Dendritic cell treated with granulocyte-macrophage colony-stimulating factor and Interleukin-4, amounts not matched to agents 40 ng/mL and 50 ng/mL, for 4 days (primary cell): ENCODE measurements around the gene DALRD3.

Source experiments
- H3K27ac Mint-ChIP-seq: one replicate; pipeline ENCODE4 v1.8.0; 2022; ENCODE audit warnings: mild to moderate bottlenecking, mixed read lengths
- H3K27me3 Mint-ChIP-seq: one replicate; pipeline ENCODE4 v1.8.0; 2022; ENCODE audit warnings: mild to moderate bottlenecking, mixed read lengths
- H3K36me3 Mint-ChIP-seq: one replicate; pipeline ENCODE4 v1.8.0; 2022; ENCODE audit warnings: low read depth, mixed read lengths
- H3K4me1 Mint-ChIP-seq: one replicate; pipeline ENCODE4 v1.8.0; 2022; ENCODE audit warnings: low read depth, mixed read lengths
- H3K4me3 Mint-ChIP-seq: one replicate; pipeline ENCODE4 v1.8.0; 2022; ENCODE audit warnings: mild to moderate bottlenecking, moderate library complexity, mixed read lengths
- H3K9me3 Mint-ChIP-seq: one replicate; pipeline ENCODE4 v1.8.0; 2022; ENCODE audit warnings: mixed read lengths
- intact Hi-C: fragments of 100-400 bp; cut with micrococcal nuclease; formaldehyde crosslinking; loops from one replicate; pipeline ENCODE4 v1.15.0; 2022

DALRD3 gene

GRCh38 chr3:48990636-48991469 is 27.5 kb downstream of the DALRD3 start:
- Mint-ChIP-seq H3K4me1 (peaks cover 41% of the 10 kb centered on the region), H3K27me3 (no peaks in the 10 kb centered on the region), H3K4me3 (peak overlapping the region; percentile 85), H3K9me3 (no peaks in the 10 kb centered on the region), H3K27ac (peak overlapping the region; percentile 78), H3K36me3 (peaks cover 31% of the 10 kb centered on the region)
- intact Hi-C loops, result loop anchor here (5.0 kb wide), 1 partner anchor 36 kb away; the partner anchor contains the start of gene IMPDH2

GRCh38 chr3:48989796-48990635 is 28.4 kb downstream of the DALRD3 start, which contains the start of gene P4HTM:
Gene P4HTM (plus strand): TSS chr3:48990241. CDS start chr3:48990257, 16 bp downstream.
- Mint-ChIP-seq H3K9me3 (no peaks in the 10 kb centered on the region), H3K4me1 (peaks cover 41% of the 10 kb centered on the region), H3K4me3 (peak within 1 kb of the TSS; percentile 85), H3K27ac (peak within 1 kb of the TSS; percentile 81), H3K36me3 (peaks cover 31% of the 10 kb centered on the region), H3K27me3 (no peaks in the 10 kb centered on the region)
- intact Hi-C loops, result loop anchor here (5.0 kb wide), 1 partner anchor 37 kb away; the partner anchor contains the start of gene IMPDH2

GRCh38 chr3:48989126-48989795 is 29.1 kb downstream of the DALRD3 start:
- Mint-ChIP-seq H3K9me3 (no peaks in the 10 kb centered on the region), H3K4me1 (peaks cover 48% of the 10 kb centered on the region), H3K27ac (peak overlapping the region; percentile 81), H3K36me3 (peaks cover 31% of the 10 kb centered on the region), H3K4me3 (peak overlapping the region; percentile 83), H3K27me3 (no peaks in the 10 kb centered on the region)
- intact Hi-C loops, result no loop called here

GRCh38 chr3:48985831-48986376 is 32.5 kb downstream of the DALRD3 start:
- H3K9me3 Mint-ChIP-seq, result no peaks in the 10 kb centered on the region
- H3K4me3 Mint-ChIP-seq, result no peak overlapping the region
- intact Hi-C loops, result no loop called here
- peaks cover 62% of the 10 kb centered on the region for H3K36me3 Mint-ChIP-seq
- no peaks in the 10 kb centered on the region for H3K27me3 Mint-ChIP-seq
- peaks cover 46% of the 10 kb centered on the region for H3K4me1 Mint-ChIP-seq
- no peak overlapping the region for H3K27ac Mint-ChIP-seq

GRCh38 chr3:48984663-48985062 is 33.7 kb downstream of the DALRD3 start:
- Mint-ChIP-seq H3K27ac (peak overlapping the region; percentile 61), H3K36me3 (peaks cover 69% of the 10 kb centered on the region), H3K9me3 (no peaks in the 10 kb centered on the region), H3K4me3 (no peak overlapping the region), H3K4me1 (peaks cover 40% of the 10 kb centered on the region), H3K27me3 (no peaks in the 10 kb centered on the region)
- intact Hi-C loops, result no loop called here

- no peaks in the 10 kb centered on the region for H3K9me3 Mint-ChIP-seq
- peak overlapping the region; percentile 61 for H3K27ac Mint-ChIP-seq
- H3K27me3 Mint-ChIP-seq, result no peaks in the 10 kb centered on the region
- H3K4me3 Mint-ChIP-seq, result no peak overlapping the region
- peaks cover 84% of the 10 kb centered on the region for H3K36me3 Mint-ChIP-seq
- intact Hi-C loops, result no loop called here
- H3K4me1 Mint-ChIP-seq, result peaks cover 29% of the 10 kb centered on the region
These were observed 35.3 kb downstream of the DALRD3 start for GRCh38 chr3:48983096-48983495.

- intact Hi-C loops, result no loop called here
- H3K4me1 Mint-ChIP-seq, result peaks cover 25% of the 10 kb centered on the region
- peaks cover 88% of the 10 kb centered on the region for H3K36me3 Mint-ChIP-seq
- H3K27me3 Mint-ChIP-seq, result no peaks in the 10 kb centered on the region
- no peak overlapping the region for H3K4me3 Mint-ChIP-seq
- no peaks in the 10 kb centered on the region for H3K9me3 Mint-ChIP-seq
- H3K27ac Mint-ChIP-seq, result no peak overlapping the region
These were observed 35.7 kb downstream of the DALRD3 start for GRCh38 chr3:48982686-48983085.

GRCh38 chr3:48982016-48982415 is 36.4 kb downstream of the DALRD3 start:
- peaks cover 25% of the 10 kb centered on the region for H3K4me1 Mint-ChIP-seq
- H3K9me3 Mint-ChIP-seq, result no peaks in the 10 kb centered on the region
- H3K27ac Mint-ChIP-seq, result no peak overlapping the region
- intact Hi-C loops, result no loop called here
- peaks cover 95% of the 10 kb centered on the region for H3K36me3 Mint-ChIP-seq
- H3K27me3 Mint-ChIP-seq, result no peaks in the 10 kb centered on the region
- H3K4me3 Mint-ChIP-seq, result no peak overlapping the region

GRCh38 chr3:48980295-48980694 is 38.1 kb downstream of the DALRD3 start:
- H3K9me3 Mint-ChIP-seq, result no peaks in the 10 kb centered on the region
- H3K27me3 Mint-ChIP-seq, result no peaks in the 10 kb centered on the region
- intact Hi-C loops, result no loop called here
- H3K4me3 Mint-ChIP-seq, result no peak overlapping the region
- peaks cover 97% of the 10 kb centered on the region for H3K36me3 Mint-ChIP-seq
- no peak overlapping the region for H3K27ac Mint-ChIP-seq
- H3K4me1 Mint-ChIP-seq, result peaks cover 25% of the 10 kb centered on the region

- Mint-ChIP-seq H3K4me3 (no peak overlapping the region), H3K4me1 (peaks cover 18% of the 10 kb centered on the region), H3K27ac (no peak overlapping the region), H3K9me3 (no peaks in the 10 kb centered on the region), H3K36me3 (peaks cover 97% of the 10 kb centered on the region), H3K27me3 (no peaks in the 10 kb centered on the region)
- intact Hi-C loops, result no loop called here
These were observed 38.9 kb downstream of the DALRD3 start for GRCh38 chr3:48979451-48979850.

GRCh38 chr3:48974076-48974864 is 44.1 kb downstream of the DALRD3 start:
- Mint-ChIP-seq H3K4me1 (no peaks in the 10 kb centered on the region), H3K36me3 (peaks cover 100% of the 10 kb centered on the region), H3K27me3 (no peaks in the 10 kb centered on the region), H3K27ac (no peak overlapping the region), H3K9me3 (no peaks in the 10 kb centered on the region), H3K4me3 (no peak overlapping the region)
- intact Hi-C loops, result no loop called here

GRCh38 chr3:48970586-48970985 is 47.8 kb downstream of the DALRD3 start:
- Mint-ChIP-seq H3K4me1 (no peaks in the 10 kb centered on the region), H3K9me3 (no peaks in the 10 kb centered on the region), H3K4me3 (no peak overlapping the region), H3K36me3 (peaks cover 96% of the 10 kb centered on the region), H3K27ac (no peak overlapping the region), H3K27me3 (no peaks in the 10 kb centered on the region)
- intact Hi-C loops, result no loop called here

- intact Hi-C loops, result loop anchor here (2.0 kb wide), 1 partner anchor 76 kb away; no protein-coding TSS in a partner anchor
- Mint-ChIP-seq H3K36me3 (peaks cover 96% of the 10 kb centered on the region), H3K9me3 (no peaks in the 10 kb centered on the region), H3K4me1 (no peaks in the 10 kb centered on the region), H3K27me3 (no peaks in the 10 kb centered on the region), H3K4me3 (no peak overlapping the region), H3K27ac (no peak overlapping the region)
These were observed 51.5 kb downstream of the DALRD3 start for GRCh38 chr3:48966876-48967361.
